Fibroblast of lung (primary cell): ENCODE data around the gene TIMM13.

ENCODE experiments used
- CTCF ChIP-seq, 2 donors: IDR thresholded peaks in 1 of 2; conservative IDR thresholded peaks in 1 of 2; 1 replicate in 1 of 2; 2 replicates in 1 of 2; pipeline ENCODE4 v1.5.1; 2011 to 2012; ENCODE audit warnings: low read length in 2 of 2, control low read depth in 1 of 2, inconsistent platforms in 1 of 2, low read depth in 1 of 2, mild to moderate bottlenecking in 1 of 2
- EZH2 ChIP-seq: IDR thresholded peaks from 2 replicates; pipeline ENCODE4 v1.5.1; 2012; ENCODE audit warnings: low read length, control low read depth, mild to moderate bottlenecking; ENCODE audit errors: missing control alignments

GRCh38 chr19:2460245-2460644 lies 32.9 kb upstream of the TIMM13 start:
- TF ChIP-seq CTCF (conservative IDR thresholded peaks at IDR 0.05 in 1 of 2, IDR thresholded peaks at IDR 0.05 in 1 of 2; ENCODE audit: low read depth in 1 of 2, low read length in 2 of 2) (no peak), EZH2 (no peak)
